ACHN (cell line): ENCODE measurements around the gene MYL12B.
"Not testable (repeated sequence)": the region's sequence is repeated elsewhere in the genome, so short reads cannot be mapped to it uniquely, and the experiment has no call there.

Experiments used
- DNase-seq: peaks from one replicate; pipeline ENCODE4 v3.0.0-alpha.2; 2015
- in situ Hi-C: cut with HindIII; loops from 2 replicates; pipeline ENCODE4 v1.10.0; 2017; ENCODE audit warnings: low sequenced_read_pairs, low pct_ligation_motif_present, low pct_unique_long_range_greater_than_20kb

The MYL12B gene

GRCh38 chr18:3281456-3282400 is 19.8 kb downstream of the MYL12B start:
- peak; percentile 83 for DNase-seq
- in situ Hi-C loops: no loop called here

DNA sequence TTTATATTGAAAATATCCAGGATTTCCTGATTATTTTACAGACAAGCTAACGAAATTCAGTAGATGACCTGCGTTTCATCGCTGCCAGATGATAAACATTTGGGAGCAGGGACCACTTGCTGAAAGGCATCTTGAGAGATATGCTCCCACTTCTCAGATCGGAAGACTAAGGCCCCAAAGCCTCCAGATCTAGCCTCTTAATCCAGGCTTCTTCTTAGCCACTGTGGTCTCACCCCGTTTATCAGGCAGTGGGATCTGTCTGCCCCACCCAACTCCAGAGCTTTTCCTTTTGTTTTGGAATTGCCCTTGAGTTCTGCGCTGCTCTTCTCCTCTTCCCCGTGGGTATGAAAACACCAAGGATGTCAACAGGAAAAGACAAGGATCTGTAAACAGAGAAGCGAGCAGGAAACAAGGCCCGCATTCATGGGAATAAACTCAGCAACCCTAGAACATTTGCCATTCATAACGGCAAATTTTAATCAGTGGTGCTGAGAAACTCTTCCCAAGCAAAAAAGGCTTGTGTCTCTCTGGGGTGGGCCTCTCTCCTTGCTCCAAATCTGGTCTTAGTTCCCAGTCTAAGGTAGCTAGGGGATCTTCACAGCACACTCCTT is 21.4 kb downstream of the MYL12B start:
- in situ Hi-C loops: no loop called here
- no peak for DNase-seq

GRCh38 chr18:3283908-3284307 is 22.0 kb downstream of the MYL12B start:
- in situ Hi-C loops: no loop called here
- no peak for DNase-seq

- DNase-seq: no peak
- in situ Hi-C loops: no loop called here
Measured at GRCh38 chr18:3284501-3284900, 22.6 kb downstream of the MYL12B start.

DNA sequence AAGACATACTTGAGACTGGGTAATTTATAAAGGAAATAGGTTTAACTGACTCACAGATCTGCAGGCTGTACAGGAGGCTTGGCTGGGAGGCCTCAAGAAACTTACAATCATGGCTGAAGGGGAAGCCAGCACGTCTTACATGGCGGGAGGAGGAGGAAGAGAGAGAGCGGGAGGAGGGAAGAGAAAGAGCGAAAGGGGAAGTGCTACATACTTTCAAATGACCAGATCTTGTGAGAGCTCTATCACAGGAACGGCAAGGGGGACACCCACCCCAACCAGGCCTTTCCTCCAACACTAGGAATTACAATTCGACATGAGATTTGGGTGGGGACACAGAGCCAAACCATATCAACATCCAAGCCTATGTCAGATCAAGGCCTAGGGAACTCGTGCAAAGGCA is 24.2 kb downstream of the MYL12B start:
- in situ Hi-C loops: no loop called here
- DNase-seq: no peak

- no peak for DNase-seq
- in situ Hi-C loops: no loop called here
Measured at GRCh38 chr18:3293196-3293951, 31.4 kb downstream of the MYL12B start.

DNA sequence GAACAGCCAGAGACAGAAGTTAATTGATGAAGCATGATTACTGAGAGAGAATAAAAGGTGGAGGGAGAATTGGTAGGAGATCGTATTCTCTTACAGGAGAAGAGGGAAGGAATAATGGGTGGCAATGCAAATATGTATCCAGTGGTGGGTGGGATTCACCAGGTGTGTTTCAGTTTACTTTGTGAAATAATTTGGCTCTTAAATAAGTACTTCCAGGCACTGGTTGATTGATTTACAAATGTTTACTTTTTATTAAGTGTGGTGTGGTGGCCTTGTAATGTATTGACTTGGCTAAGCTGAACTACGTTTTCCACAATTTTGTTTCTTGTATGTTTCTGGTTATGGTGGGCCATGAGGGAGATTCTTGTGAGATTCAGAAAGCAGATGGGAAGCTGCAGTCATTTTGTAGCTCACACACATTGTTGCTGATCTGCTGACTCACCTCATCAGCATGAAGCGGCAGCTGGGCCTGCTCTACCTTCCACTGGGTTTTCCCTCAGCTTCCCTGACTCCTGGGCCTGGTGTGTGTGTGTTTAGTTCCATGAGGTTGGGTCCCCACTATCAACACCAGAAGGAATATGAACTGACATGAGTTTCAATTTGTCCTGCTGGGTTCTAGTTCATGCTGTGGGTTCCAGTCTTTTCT is 32.6 kb downstream of the MYL12B start:
- DNase-seq: no peak
- in situ Hi-C loops: no loop called here

- DNase-seq: peak; percentile 94
- in situ Hi-C loops: no loop called here
Measured at GRCh38 chr18:3297025-3297984, 35.4 kb downstream of the MYL12B start.

- in situ Hi-C loops: no loop called here
- DNase-seq: no peak
Measured at GRCh38 chr18:3304832-3305231, 42.9 kb downstream of the MYL12B start.

- in situ Hi-C loops: no loop called here
- DNase-seq: peak; percentile 82
Measured at GRCh38 chr18:3305354-3305762, 43.4 kb downstream of the MYL12B start.

DNA sequence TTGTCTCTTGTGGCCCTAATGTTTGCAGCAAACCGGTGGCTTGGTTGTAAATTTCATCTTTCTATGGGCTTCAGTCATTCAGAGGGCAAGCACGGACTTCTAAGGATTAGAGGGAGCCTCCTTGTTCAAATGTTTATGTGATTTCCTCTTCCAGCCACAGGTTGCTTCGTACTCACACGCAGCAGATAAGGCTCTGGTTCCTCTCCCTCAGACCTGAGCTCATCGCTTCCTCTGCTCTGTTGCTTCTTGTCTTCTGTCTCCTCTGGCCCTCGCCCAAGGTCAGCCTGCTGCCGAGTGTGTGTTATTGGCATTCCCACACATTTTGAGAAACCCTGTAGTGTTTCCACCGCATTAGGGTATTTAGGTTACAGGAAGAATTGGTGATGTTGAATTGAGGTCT is 44.0 kb downstream of the MYL12B start:
- DNase-seq: no peak
- in situ Hi-C loops: no loop called here

GRCh38 chr18:3306391-3306790 is 44.5 kb downstream of the MYL12B start:
- in situ Hi-C loops: no loop called here
- no peak for DNase-seq

DNA sequence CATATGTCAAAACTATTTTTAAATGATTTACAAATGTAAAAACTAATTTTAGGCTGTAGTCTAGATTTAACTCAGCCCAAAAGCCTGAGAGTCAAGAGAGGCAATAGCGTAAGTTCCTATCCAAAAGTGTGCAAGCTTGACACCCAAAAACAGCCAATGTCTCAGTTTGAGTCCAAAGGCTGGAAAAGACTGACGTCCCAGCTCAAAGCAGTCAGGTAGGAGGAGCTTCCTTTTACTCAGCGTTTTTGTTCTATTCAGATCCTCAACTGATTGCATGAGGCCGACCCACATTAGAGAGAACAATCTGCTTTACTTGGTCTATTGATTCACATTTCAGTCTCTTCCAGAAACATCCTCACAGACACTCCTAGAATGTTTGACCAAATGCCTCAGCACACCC is 51.8 kb downstream of the MYL12B start:
- in situ Hi-C loops: no loop called here
- no peak for DNase-seq

- in situ Hi-C loops, DNase-seq: not testable (repeated sequence)
Measured at GRCh38 chr18:3315344-3315743, 53.4 kb downstream of the MYL12B start.

DNA sequence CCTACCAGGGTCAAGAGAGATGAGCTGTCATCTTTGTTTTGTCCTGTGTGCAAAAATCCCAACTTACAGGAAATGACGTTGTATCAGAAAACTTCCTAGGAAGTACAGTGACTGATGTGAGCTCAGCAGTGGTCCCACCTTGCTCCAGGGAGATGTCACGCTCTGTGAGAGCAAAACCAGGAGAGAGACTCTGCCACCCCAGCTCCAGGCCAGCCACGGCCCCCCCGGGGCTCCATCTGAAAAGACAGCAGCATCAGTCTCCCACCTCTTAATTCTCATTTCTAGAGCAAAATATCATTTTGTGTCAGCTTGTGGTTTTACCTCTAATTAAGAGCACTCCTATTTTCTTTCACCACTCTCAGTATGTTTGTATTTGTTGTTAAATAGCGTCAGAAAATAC is 57.5 kb downstream of the MYL12B start:
- DNase-seq: no peak
- in situ Hi-C loops: no loop called here

- DNase-seq: no peak
Measured at GRCh38 chr18:3319894-3320454, 58.0 kb downstream of the MYL12B start.

DNA sequence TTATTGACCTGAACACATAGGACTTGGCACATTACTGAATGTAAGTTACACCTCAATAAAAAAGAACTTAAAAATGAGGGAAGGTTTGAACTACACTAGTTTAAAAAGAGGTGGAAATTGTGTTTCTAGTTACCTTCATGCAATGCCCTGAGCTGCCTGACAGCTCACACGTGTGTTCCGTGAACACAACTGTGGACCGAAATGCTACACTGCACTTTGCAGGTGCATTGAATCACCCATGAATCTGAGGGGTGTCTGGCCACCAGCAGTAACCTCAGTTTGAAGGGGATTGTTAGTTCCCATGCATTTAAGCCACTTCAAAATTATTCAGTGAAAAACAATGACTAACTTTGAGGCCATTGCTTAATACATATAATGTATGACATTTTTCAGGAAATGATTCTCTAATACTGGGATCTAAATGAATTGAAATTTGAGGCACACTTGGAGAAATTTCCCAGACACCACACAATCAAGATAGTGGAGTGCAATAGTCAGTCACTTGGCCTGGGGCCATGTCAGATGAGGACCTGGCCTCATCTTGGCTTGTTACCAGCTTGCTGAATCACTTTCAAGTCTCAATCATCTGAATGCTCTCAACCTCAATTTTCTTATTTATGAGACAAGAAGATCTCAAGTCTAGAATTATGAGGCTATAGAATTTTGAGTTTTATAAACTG is 59.3 kb downstream of the MYL12B start:
- in situ Hi-C loops: no loop called here
- peak; percentile 78 for DNase-seq

More at GRCh38 chr18:3319894-3320454, 58.0 kb downstream of the MYL12B start:
- in situ Hi-C loops: no loop called here
